T-helper 2 cell (primary cell): ENCODE results near the gene FAM83F.

ENCODE experiments used
- DNase-seq, 5 experiments: peaks; one replicate each; pipeline versions ENCODE4 v3.0.0 to v3.0.0-alpha.2; 2012 to 2022

Gene FAM83F

DNA sequence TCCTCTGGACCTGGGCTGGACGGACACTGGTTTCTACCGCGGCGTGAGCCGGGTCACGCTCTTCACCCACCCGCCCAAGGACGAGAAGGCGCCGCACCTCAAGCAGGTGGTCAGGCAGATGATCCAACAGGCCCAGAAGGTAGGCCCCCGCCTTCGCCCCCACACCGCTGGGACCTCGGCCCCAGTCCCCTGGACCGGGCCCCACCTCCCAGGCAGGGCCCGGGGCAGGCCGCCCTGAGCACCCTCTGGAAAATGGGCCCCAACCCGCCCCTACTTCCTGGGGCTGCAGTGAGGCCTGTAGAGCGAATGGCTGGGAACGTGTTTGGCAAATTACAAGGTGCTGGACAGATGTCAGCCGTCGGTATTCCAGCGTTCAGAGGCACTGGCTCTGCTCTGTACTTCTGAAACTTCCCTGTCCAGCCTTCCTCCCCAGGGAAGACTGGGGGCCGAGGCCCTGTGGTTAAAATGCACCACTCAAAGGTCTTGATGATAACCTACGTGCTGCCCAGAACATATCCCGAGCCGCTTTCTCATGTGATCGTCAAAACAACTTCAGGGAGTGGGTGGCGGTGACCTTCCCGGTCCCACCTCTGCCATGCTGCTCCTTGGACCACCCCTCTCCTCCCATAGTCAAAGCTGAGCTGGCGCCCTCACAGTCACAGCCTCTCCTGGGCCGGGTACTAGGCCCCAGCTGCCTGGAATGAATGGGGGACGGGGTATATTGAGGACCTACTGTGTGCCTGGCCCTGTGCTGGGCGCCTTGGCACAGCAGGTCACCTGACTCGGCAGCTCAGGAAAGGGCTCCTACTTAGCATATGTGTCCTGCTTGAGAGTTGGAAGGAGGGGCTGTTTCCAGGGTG lies 869 bp downstream of the FAM83F start:
- no peak for DNase-seq

DNA sequence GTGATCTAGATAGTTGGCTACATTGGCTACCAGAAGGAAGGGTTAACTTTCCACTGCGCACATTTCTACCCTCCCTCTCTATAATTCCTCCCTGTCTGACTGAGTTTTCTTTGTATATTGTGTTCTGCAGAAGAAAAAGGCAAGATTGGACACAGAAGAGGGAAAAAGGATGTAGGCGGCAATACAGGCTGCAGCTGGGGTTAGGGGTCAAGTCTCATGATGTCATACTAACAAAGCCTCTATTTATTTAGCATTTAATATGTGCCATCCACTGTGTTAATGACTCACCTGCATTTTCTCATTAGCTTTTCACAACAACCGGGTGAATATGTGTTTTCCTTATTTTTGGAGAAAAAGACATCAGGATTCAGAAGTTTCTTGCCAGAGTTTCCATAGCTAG lies 2.0 kb downstream of the FAM83F start:
- no peak for DNase-seq

DNA sequence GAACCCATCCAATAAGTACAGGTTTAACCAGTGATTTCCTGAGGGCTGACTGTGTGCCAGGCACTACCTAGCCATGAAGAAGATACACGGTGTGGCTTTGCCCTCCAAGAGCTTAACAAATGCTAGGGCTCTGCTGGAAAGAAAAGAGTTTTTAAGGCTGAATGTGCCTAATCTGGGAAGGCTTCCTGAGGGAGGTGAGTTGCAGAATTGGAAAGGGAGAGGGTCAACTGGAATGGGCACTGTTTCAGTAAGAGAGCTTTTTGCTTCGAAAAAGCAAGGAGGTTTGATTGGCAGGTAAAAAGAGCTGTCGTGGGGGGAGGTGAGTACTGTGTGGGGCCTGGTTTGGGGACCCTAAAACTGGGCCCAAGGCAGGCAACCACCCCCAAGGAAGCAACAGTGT lies 2.7 kb downstream of the FAM83F start:
- no peak for DNase-seq

DNA sequence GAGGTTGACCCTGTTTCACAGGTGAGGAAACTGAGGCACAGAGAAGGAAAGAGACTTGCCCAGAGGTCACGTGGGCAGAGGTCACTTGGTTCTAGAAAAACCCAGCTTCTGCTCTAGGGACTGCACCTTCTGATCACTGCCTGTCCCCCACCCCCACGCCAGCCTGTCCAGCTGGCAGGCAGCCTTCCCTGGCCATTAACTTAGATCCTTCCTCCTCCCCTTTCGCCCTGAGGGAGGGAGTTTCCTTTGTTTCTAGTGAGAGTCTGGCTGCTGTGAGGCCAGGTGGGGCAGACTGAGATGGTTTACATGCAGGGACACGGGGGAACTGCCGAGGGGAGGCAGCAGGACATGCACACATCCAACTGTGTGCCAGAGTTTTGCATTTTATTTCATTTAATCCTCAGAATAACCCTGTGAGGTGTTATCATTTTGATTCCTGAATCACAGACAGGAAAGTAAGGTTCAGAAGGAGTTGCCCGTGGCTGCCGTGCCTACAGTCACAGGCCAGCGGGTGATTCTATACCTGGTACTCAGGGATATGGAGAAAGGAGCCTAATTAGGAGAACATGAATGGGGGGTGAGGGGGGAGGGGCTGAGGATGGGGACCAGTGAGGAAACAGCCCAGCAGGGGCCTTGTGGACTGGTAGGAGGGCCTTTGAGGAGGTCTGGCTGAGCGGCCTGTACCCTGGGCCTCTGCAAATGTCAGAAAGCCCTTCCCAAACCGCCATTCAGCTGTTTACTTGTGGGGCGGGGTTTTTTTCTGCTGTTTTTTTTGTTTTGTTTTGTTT lies 3.4 kb downstream of the FAM83F start:
- no peak for DNase-seq

DNA sequence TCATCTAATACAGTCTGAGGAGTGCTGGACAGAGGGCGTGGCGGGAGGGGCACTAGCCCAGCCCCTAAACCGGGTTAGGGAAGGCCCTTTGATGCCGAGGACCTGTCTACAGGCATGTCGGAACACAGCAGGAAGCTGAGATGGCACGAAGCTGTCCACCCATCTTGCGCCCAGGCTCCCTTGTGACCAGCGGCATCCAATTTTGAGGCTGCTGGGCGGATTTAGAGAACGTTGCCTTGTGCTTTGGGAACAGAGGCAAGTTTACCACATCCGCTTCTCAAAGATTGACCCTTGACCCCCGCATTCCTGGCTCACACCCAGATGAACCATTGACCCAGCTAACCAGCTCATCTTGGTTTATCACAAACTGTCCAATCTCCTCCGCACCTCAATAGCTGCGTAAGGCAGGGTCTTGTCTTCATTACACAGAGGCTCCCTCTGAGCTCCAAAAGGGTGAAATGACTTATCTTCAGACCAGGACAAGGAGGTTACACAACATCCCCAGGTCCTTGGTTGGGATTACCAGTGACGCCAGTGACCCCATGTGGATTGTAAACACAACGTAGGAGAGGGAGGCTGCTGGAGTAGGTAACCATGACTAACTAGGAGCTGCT lies 4.5 kb downstream of the FAM83F start:
- DNase-seq, result peak in 1 of 5 experiments; percentile 20

DNA sequence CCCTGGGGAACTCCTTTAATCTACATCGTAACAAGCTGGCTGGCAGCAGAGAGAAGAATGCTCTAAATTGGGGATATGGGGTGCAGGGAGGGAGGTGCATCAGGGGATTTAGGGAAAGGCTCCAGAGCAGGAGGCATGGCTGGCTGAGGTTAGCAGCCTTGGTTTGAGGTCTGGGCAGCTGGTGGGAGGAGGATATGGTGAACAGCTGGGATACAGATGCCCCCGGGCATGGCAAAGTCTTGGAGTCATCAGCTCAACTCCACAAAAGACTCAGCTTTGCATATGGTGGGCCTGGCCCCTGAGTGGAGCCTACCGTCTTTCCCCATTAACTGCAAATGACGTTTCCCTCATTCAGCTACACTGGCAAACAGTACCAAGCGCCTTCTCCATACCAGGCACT lies 5.4 kb downstream of the FAM83F start:
- no peak for DNase-seq

DNA sequence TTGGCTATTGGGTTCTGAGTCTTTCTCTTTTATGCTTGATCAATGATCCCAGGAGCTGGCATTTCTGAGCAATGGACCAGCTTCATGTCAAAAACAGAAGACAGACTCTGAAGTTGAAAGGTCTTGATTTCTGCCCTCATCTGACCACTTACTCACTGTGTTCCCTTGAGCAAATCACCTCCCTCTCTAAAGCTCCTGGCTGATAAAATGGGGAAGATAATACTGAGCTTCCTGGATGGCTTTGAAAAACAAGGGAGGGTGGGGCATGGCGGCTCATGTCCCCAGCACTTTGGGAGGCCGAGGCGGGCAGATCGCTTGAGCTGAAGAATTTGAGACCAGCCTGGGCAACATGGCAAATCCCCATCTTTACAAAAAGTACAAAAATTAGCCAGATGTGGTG lies 6.4 kb downstream of the FAM83F start:
- DNase-seq, result no peak

DNA sequence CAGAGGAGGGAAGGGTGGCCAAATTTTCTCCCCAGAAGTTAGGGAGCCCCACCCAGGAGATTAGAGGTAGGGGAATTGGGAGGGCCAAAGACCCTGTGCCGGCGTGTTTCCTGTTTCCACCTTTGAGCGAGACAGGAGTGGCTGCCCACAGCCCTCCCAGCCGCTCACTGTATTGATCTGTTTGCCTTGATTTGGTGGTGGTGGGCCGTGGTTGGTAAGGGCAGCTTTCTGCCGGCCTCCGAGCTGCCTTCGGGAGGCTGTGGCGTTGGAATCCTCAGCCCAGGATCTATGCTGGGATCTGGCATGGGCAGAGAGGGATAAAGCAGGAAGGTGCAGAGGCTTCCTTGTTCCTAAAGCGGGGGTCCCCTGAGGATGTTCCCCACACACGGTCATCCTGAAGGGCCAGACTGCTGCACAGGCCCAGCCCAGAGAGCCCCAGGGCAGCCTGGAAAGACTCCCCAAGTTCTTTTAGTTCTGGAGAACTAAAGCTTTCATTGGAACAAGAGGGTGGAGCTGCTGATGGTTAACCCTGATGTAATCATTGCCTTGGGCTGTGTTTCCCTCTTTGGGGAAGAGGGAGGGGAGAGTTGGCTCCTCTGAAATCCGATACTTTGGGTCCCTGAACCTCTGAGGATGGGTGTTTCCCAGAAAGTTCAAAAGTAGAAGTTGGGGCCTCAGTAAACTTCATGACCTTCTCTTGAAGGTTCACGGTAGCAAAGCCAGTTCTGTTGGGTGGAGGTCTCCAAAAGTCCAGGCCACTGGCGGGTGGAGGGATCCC lies 7.2 kb downstream of the FAM83F start:
- DNase-seq, result no peak

DNA sequence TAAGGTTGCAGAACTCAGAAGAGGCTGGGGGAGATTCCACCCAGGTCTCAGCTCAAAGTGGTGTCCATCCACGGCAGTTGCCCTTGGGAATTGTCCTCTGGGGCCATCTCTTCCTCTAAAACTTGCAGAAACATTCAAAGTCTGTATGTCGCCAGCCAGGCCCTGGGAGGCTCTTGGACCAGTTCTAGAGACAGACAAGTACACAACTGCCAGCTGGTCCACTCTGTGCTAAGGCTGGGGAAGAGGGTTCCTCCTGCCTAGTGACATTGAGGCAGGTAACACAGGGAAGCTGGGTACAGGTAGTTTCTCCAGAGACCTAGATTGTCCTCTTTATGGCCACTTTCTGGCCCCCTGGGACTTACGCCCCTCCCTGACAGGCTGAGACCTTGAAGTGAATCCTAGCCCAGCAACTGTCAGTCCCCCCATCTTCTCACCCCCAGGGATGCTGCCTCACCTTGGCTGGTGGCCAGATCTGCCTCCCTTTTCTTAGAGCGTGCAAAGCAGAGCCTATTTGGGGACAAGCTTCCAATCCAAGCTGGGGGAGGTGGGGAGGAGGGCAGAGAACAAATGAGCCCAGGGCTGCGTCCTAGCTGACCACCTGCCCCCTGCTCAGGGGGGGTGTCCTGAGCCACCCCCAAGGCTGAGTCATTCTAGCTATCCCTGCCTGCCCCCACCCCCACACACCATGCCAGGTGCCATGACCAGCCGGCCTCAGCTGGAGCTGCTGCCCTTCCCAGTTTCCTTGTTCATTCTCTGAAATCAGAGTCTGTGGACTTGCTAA lies 8.4 kb downstream of the FAM83F start:
- DNase-seq, result no peak

DNA sequence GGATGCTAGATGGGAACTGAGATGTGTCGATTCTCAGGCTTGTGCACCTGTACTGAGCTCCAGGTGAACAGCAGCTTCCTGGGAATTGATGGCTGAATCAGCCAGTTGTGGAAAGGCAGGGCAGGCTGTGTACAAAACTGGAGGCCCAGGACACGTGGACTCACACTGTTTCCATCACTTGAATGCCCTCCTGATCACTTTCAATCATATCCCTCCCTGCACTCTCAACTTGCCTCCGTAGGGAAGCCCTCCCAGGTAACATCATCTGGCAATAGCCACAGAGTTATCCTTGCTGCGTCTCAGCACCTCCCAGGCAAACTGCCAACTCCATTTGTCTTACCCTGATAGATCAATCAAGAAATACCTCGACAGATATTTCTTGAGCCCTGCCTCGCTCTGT lies 10.1 kb downstream of the FAM83F start:
- no peak for DNase-seq

DNA sequence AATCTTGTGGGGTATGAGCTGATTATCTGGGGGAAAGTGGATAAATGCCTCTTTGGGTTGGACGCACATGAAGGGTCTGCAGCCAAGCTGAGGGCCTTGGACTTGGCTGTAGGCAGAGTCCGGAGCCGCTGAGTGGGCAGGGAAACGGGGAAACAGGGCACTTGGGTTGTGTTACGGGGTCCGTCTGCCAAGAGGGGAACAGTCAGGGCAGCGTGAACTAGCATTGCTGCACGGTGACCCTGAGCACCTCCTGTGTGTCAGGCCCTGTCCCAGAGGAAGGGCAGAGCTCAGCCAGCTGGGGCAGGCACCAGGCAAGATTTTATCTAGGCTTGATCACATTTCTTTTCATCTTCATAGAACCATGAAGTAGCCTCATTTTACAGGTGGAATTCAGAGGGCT lies 11.9 kb downstream of the FAM83F start:
- no peak for DNase-seq

DNA sequence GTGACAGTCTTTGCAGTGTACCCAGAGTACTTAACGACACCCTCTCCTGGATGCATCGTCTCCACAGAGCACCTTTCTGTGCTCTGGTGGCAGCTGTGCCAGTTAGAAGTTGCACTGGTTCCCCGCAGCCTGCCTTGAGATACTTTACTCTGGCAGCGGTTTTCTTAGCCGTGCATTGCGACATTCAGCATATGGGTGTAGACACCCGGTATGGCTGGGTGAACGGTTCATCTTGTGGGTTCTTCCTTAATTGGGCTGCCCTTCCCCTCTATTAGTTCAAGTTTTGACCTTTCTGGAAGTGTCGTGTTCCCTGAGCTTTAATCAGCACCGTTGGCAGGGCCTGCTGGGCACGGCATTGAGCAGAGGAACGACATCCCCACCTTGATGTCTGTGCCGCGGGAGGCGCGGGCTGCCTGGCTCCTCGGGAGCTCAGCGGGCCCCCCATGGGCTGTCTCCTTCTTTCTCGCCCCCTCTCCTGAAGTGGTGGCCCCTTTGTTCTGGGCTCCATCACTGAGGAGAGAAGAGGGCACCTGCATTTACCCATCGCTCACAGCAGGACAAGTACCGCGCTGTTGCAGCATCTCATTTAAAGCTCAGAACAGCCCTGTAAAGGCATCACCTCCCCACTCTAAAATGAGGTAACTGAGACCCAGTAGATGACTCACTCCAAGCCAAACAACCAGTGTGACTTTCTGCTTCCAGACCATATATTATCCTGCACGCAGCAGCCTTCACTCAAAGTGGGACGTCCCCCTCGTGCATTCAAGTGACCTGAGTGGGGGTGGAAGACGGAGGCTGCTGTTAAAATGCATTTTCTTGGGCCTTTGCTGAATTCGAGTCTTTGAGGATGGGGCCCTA lies 13.3 kb downstream of the FAM83F start:
- DNase-seq, result no peak

DNA sequence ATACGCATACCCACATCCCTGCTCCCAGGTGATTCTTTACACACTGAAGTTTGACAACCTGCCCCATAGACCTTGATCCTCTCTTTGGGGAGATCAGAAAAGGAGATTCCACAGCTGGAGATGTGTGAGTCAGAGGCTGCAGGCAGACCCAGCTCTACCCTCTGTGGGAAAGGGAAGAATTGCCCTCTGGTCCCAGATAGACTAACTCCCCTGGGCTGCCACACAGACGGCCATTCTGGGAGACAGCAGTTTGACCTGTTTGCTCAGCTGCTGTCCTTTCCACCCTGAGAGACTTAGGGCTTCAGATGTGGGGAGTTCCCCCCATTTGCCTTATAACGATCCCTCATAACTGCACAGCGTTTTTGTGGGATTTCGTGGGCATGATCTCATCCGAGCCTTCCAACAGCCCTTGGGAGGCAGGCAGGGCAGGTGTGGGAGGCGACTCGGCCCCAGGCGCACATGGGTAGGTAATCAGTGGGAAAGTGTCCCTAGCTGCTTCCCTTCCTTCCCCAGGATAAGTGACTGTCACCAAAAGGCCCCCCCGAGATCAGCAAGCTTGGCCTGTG lies 14.1 kb downstream of the FAM83F start:
- no peak for DNase-seq

DNA sequence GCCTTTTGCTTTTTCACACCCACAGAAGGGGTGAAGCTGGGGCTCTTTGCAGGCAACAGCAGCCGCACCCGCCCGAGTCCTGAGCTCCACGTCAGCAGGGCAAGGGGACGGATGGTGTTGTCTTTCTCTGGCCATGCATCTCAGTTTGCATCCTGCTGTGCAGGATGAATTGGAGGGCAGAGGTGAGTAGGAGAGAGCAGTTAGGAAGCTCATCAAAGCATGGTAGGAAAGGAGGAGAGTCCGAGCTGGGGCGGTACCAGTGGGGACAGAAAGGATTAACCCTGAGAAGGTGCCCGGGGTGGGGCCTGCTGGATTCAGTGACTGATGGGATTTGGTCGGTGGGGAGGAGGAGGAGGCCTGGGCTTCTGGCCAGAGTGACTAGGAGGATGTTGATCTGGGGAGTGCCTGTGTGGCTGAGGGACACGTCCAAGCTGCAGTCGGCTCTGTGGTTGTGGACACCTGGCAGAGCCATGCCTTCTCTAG lies 14.6 kb downstream of the FAM83F start:
- DNase-seq, result no peak

DNA sequence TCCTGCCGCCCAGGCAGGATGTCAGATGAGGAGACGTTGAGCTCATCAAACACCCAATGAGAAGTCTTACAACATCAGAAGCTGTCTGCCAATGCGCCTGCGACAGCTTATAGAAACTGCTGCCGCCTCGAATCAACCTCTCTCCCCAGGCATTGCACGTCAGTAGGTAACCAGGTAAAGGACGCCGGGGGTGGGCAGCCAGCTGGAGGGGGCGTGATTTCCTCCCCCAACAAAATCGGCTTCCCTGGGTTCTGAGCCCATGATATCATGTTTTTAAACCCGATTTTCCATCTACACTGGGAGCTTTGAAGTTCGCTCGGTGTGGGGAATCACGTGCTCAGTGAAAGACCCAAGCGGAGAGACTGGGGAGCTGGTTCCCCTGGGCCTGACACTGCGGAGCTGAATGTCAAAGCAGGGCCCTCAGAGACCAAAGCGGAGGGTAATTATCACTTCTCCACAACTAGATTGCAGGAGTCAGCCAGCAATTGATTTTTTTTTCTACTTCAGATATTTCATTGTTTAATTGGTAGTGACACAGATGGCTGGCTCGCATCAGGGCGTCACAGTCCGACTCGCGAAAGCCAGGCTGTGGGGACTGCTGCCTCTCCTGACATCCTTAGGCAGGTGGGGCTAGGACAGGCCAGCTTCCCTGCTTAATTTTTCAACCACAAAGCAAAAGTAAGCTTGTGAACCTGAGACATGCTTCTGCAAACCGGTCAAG lies 15.4 kb downstream of the FAM83F start:
- peak in 1 of 5 experiments; percentile 53 for DNase-seq

DNA sequence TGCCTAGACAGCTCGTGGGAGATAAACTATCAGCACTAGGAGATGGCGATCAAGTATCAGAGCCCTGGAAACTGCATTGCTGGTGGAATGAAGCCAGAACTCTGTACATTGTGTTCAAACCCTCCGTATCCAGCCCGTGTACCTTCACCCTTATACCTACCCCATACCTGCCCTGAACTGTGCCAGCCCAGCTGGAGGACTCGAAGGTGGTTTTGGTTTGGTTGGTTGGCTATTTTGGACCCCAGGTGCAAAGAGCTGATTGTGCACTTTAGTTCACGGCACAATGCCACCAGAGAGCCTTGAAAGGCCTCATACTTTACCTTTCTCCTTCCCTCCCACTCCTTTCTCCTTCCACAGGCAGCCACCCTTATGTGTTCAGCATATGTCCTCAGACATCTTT lies 16.0 kb downstream of the FAM83F start:
- no peak for DNase-seq

DNA sequence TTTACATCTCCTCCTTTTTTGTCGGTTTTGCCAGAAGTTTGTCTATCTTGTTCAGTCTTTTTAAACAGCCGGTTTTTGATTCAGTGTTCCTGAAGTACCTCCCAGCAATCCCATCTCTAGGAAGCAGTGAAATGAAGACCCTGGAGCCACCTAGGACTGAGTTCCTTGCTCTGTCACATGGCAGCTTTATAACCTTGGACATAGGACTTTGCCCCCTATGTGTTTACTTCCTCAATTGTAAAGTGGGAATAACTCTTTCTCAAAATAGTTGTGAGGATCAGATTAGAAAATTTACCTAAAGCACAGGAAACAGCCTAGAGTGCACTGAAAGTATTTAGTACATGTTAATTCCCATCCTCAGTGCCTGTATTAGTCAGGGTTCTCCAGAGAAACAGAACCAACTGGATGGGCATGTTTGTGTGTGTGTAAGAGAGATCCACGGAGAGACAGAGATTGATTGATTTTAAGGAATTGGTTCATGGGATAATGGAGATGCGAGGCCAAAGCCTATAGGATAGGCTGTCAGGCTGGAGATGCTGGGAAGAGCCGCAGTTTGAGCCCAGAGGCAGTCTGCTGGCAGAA lies 20.0 kb downstream of the FAM83F start:
- no peak for DNase-seq

DNA sequence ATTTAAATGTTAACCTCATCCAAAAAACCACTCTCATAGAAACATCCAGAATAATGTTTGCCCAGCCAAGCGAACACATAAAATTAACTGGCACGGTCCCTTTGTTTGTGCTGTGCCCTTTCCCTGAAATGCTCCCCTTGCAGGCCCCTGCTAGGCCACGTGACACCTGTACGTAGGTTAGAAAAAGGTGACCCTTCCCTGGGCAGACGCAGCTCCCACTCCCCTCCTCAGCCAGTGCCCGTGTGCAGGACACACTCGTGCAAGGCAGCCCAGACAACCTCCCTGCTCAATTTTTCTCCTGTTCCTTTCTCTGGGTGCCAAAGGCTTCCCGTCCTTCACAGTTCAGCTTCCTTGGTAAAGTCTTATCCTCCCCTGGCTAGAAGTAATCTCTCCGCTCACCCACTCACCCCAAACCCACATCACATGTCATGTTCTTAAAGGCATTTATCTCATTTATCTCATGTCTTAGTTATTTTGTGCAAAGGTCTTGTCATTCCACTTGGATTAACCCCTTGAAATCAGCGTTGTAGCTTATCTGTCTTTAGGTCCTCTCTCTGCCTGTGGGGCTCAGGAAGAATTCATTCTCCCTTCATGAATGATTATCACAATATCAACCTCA lies 20.7 kb downstream of the FAM83F start:
- DNase-seq, result no peak

DNA sequence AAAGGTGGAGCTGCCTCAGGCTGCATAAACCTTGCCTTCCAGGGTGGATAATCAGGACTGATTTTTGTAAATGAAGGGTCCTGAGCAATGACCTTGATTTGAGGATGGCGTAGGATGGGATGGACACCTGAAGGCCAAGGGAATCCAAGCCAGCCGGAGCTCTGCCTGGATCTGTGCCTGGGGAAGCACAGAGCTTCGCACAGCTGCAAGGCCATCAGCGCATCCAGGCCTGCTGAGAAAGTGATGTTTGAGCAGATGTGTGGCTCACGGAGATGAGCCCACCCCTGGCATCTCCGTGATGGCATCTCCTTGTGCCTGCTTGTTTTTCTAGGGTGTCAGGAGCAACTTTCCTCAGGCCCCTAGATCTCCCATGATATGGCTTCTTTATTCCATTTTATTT lies 23.3 kb downstream of the FAM83F start:
- no peak for DNase-seq
